Lung (tissue), 12 donors: ENCODE results near the gene KIF27. TPM values are rescaled to one million over a fixed set of nuclear protein-coding genes. Genes with fewer than 3 reads are reported as not detected.

Experiments
- ATAC-seq: fragments of 200-7000 bp; cut with Tn5 transposase; one replicate; pipeline ENCODE4 v1.9.1; 2020; ENCODE audit warnings: moderate number of reproducible peaks; ENCODE audit not compliant: insufficient read depth, low FRiP score
- DNase-seq, 3 donors: peaks; one replicate each; pipeline ENCODE4 v3.0.0-alpha.2; 2013 to 2017
- H3K27ac ChIP-seq, 2 donors: one replicate each; pipeline ENCODE4 v1.5.1; 2013; ENCODE audit warnings: mild to moderate bottlenecking in 2 of 2, moderate library complexity in 2 of 2, control low read depth in 1 of 2, inconsistent platforms in 1 of 2, low read depth in 1 of 2, low read length in 1 of 2
- H3K27me3 ChIP-seq, 3 donors: one replicate each; pipeline ENCODE4 v1.5.1; 2013; ENCODE audit warnings: low read length in 2 of 3; ENCODE audit not compliant: control insufficient read depth in 3 of 3, insufficient read depth in 3 of 3
- H3K36me3 ChIP-seq, 4 donors: one replicate each; pipeline ENCODE4 v1.5.1; 2013; ENCODE audit warnings: low read length in 4 of 4, mild to moderate bottlenecking in 1 of 4, moderate library complexity in 1 of 4; ENCODE audit not compliant: control insufficient read depth in 4 of 4, insufficient read depth in 4 of 4
- H3K4me1 ChIP-seq, 5 donors: one replicate each; pipeline ENCODE4 v1.5.1; 2013; ENCODE audit warnings: low read length in 5 of 5, mild to moderate bottlenecking in 2 of 5, moderate library complexity in 1 of 5; ENCODE audit not compliant: control insufficient read depth in 5 of 5, insufficient read depth in 5 of 5
- H3K4me3 ChIP-seq: one replicate; pipeline ENCODE4 v1.5.1; 2013; ENCODE audit warnings: mild to moderate bottlenecking, control low read depth, moderate library complexity
- H3K9ac ChIP-seq, 2 donors: one replicate each; pipeline ENCODE4 v1.5.1; 2013; ENCODE audit warnings: low read length in 2 of 2, control low read depth in 1 of 2; ENCODE audit not compliant: insufficient read depth in 1 of 2
- H3K9me3 ChIP-seq, 4 donors: one replicate each; pipeline ENCODE4 v1.5.1; 2013; ENCODE audit warnings: low read length in 3 of 4, mild to moderate bottlenecking in 1 of 4, moderate library complexity in 1 of 4; ENCODE audit not compliant: control insufficient read depth in 4 of 4, insufficient read depth in 3 of 4
- CTCF ChIP-seq: IDR thresholded peaks from 2 replicates; pipeline ENCODE4 v1.5.1; 2012; ENCODE audit warnings: mild to moderate bottlenecking; ENCODE audit errors: control extremely low read depth, extremely low read depth
- WGBS, 2 donors: extraction: QIAGEN DNeasy Blood & Tissue Kit; methylation state at CpG; one replicate each; pipeline ENCODE4 v1.1.7; 2013; 5-methylcytosine and 5-hydroxymethylcytosine counted together
- polyA plus RNA-seq, 2 donors: library from polyadenylated mRNA; stranded (reverse); fragments of 200-250 nt; gene quantifications; one replicate each; pipeline ENCODE4 v1.2.1, GENCODE V29; 2013
- total RNA-seq, 2 donors: library from RNA; depleted of rRNA in 1 of 2; stranded (reverse); fragments of >200 nt in 1 of 2; gene quantifications; one replicate each; pipeline ENCODE4 v1.2.1, GENCODE V29; 2014 to 2021
- donor health status: control.
- donor health status: control.
- donor health status: Bipolar disorder and iron deficiency.
- donor health status: healthy.
- donor health status: DM: yes; HTN: yes; CAD: no.

KIF27 gene
- total and polyA plus RNA-seq, 4 donors: 1.6 to 24.6 (median 5.8) TPM

GRCh38 chr9:83800236-83801033, 120.8 kb downstream of the KIF27 start:
- no peaks in the 10 kb centered on the region for H3K27me3 ChIP-seq
- H3K36me3 ChIP-seq: peaks cover 0 to 4% (median under 1%) of the 10 kb centered on the region in 4 donors
- H3K4me1 ChIP-seq: no peaks in the 10 kb centered on the region
- no peaks in the 10 kb centered on the region for H3K9me3 ChIP-seq
- WGBS, 2 donors: 88 to 93% methylated on average over 13 of the region's 13 CpGs
- no peak overlapping the region for H3K27ac ChIP-seq
- H3K4me3 ChIP-seq: no peak overlapping the region
- no peak for ATAC-seq
- H3K9ac ChIP-seq: no peak overlapping the region
- peak in 1 of 3 donors; percentile 2 for DNase-seq
- no peak for TF ChIP-seq CTCF

GRCh38 chr9:83794051-83794450, 127.2 kb downstream of the KIF27 start:
- WGBS, 2 donors: 92 to 96% methylated on average over 2 of the region's 2 CpGs
- Histone ChIP-seq H3K9ac (no peak overlapping the region), H3K27me3 (no peaks in the 10 kb centered on the region), H3K9me3 (no peaks in the 10 kb centered on the region), H3K36me3 (peaks cover 0 to 4% (median under 1%) of the 10 kb centered on the region in 4 donors), H3K4me3 (no peak overlapping the region), H3K4me1 (no peaks in the 10 kb centered on the region), H3K27ac (no peak overlapping the region)
- no peak for DNase-seq
- ATAC-seq: no peak
- TF ChIP-seq CTCF: no peak

GRCh38 chr9:83792746-83793145, 128.5 kb downstream of the KIF27 start:
- Histone ChIP-seq H3K9ac (no peak overlapping the region), H3K27me3 (no peaks in the 10 kb centered on the region), H3K4me3 (no peak overlapping the region), H3K27ac (no peak overlapping the region), H3K36me3 (peaks cover 0 to 4% (median under 1%) of the 10 kb centered on the region in 4 donors), H3K9me3 (no peaks in the 10 kb centered on the region), H3K4me1 (no peaks in the 10 kb centered on the region)
- DNase-seq: no peak
- WGBS, 2 donors: 84 to 86% methylated on average over 1 of the region's 1 CpG
- no peak for TF ChIP-seq CTCF
- no peak for ATAC-seq

Other genes with a start within 250 kb of the KIF27 start
- 100 to 1,000 TPM in 1 of 2 donors, 10 to 100 TPM in 1; 96.6 to 140 TPM for gene UBQLN1, start 213.5 kb downstream of the KIF27 start, total RNA-seq
- gene UBQLN1, start 213.5 kb downstream of the KIF27 start, polyA plus RNA-seq: 10 to 100 TPM; 26.3 to 63.7 TPM
- gene GKAP1, start 103.7 kb downstream of the KIF27 start, total RNA-seq: 10 to 100 TPM in 1 of 2 donors, 1 to 10 TPM in 1; 4.4 to 12.6 TPM
- 1 to 10 TPM; 1.8 to 7.6 TPM for gene GKAP1, start 103.7 kb downstream of the KIF27 start, polyA plus RNA-seq
- 100 to 1,000 TPM; 360 to 719 TPM for gene HNRNPK, start 58.8 kb upstream of the KIF27 start, total RNA-seq
- 100 to 1,000 TPM; 188 to 393 TPM for gene HNRNPK, start 58.8 kb upstream of the KIF27 start, polyA plus RNA-seq
- 10 to 100 TPM in 1 of 2 donors, 1 to 10 TPM in 1; 6.9 to 10.0 TPM for gene RMI1, start 59.4 kb upstream of the KIF27 start, total RNA-seq
- gene RMI1, start 59.4 kb upstream of the KIF27 start, polyA plus RNA-seq: 1 to 10 TPM; 2.5 to 3.9 TPM